ENCODE measurements around the gene FRMD3. TPM values are rescaled to one million over a fixed set of nuclear protein-coding genes. Genes with fewer than 3 reads are reported as not detected.

FRMD3 gene
- total and polyA plus RNA-seq, 7 donors = 8.5 to 182 (median 38.7) TPM

DNA sequence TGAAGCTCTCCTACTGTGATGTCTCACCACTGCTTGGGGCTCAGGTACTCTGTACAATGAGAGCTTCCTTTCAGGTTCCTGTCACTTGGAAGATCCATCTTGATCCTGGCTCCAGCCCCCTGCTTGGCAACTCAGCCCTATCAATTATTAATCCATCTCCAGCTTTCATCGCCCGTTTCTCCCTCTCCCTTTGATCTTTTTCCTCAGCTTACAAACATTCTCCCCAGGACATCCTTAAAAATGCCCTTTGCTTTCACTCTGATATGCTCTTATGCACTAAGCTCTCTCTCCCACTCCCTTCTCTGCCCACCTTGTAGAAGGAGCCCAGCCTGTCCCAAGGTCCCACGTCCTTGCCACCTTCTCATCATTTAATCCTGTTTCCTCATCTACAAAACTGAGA, 109.0 kb downstream of the FRMD3 start:
- Histone ChIP-seq H3K27me3 (ENCODE audit: insufficient read depth in 3 of 3, low read length in 2 of 3) (no peaks in the 10 kb centered on the region), H3K36me3 (ENCODE audit: insufficient read depth in 1 of 2, low read depth in 1 of 2) (no peaks in the 10 kb centered on the region), H3K9me3 (no peaks in the 10 kb centered on the region), H3K4me1 (peaks cover 19% of the 10 kb centered on the region), H3K27ac (no peak overlapping the region), H3K4me3 (no peak overlapping the region)
- no peak for ATAC-seq
- WGBS, 3 donors = 91 to 93% (median 92%) methylated on average over 3 of the region's 3 CpGs
- TF ChIP-seq, protein P1, sequence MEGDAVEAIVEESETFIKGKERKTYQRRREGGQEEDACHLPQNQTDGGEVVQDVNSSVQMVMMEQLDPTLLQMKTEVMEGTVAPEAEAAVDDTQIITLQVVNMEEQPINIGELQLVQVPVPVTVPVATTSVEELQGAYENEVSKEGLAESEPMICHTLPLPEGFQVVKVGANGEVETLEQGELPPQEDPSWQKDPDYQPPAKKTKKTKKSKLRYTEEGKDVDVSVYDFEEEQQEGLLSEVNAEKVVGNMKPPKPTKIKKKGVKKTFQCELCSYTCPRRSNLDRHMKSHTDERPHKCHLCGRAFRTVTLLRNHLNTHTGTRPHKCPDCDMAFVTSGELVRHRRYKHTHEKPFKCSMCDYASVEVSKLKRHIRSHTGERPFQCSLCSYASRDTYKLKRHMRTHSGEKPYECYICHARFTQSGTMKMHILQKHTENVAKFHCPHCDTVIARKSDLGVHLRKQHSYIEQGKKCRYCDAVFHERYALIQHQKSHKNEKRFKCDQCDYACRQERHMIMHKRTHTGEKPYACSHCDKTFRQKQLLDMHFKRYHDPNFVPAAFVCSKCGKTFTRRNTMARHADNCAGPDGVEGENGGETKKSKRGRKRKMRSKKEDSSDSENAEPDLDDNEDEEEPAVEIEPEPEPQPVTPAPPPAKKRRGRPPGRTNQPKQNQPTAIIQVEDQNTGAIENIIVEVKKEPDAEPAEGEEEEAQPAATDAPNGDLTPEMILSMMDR (IDR thresholded peaks at IDR 0.05) = no peak
- no peak for DNase-seq
- intact Hi-C loops (cut with DNase I) = no loop called here

GRCh38 chr9:83425240-83425639, 113.0 kb downstream of the FRMD3 start:
- no peaks in the 10 kb centered on the region for H3K27me3 ChIP-seq (ENCODE audit: insufficient read depth in 3 of 3, low read length in 2 of 3)
- no peak overlapping the region for H3K27ac ChIP-seq
- WGBS, 3 donors = 84 to 96% (median 87%) methylated on average over 4 of the region's 4 CpGs
- ATAC-seq = no peak
- TF ChIP-seq, protein P1 (IDR thresholded peaks at IDR 0.05) = no peak
- H3K4me3 ChIP-seq = no peak overlapping the region
- no peaks in the 10 kb centered on the region for H3K36me3 ChIP-seq (ENCODE audit: insufficient read depth in 1 of 2, low read depth in 1 of 2)
- H3K9me3 ChIP-seq = no peaks in the 10 kb centered on the region
- H3K4me1 ChIP-seq = no peaks in the 10 kb centered on the region
- no peak for DNase-seq
- intact Hi-C loops (cut with DNase I) = no loop called here

DNA sequence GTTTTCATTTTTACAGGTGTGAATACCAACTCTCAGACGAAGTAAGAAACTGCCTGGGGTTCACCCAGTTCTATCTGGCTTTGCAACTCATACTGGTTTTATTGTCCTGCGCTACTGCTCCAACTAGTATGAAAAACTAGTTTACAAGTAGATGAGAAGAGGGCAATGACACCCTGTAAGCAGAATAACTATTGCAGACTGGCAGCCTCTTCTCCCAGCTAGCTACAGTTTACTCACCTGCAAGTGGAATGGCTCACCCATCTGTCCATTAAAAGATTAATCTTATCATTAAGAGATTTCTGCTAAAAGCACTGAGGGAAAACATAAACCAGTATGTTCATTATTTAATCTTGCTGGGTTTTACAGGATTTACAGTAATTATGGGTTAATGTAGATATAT, 113.4 kb downstream of the FRMD3 start:
- no peak overlapping the region for H3K27ac ChIP-seq
- TF ChIP-seq, protein P1 (IDR thresholded peaks at IDR 0.05) = no peak
- WGBS, 3 donors = 85 to 94% (median 87%) methylated on average over 2 of the region's 2 CpGs
- DNase-seq = no peak
- intact Hi-C loops (cut with DNase I) = no loop called here
- no peaks in the 10 kb centered on the region for H3K4me1 ChIP-seq
- ATAC-seq = no peak
- H3K36me3 ChIP-seq (ENCODE audit: insufficient read depth in 1 of 2, low read depth in 1 of 2) = no peaks in the 10 kb centered on the region
- no peaks in the 10 kb centered on the region for H3K9me3 ChIP-seq
- H3K27me3 ChIP-seq (ENCODE audit: insufficient read depth in 3 of 3, low read length in 2 of 3) = no peaks in the 10 kb centered on the region
- no peak overlapping the region for H3K4me3 ChIP-seq

DNA sequence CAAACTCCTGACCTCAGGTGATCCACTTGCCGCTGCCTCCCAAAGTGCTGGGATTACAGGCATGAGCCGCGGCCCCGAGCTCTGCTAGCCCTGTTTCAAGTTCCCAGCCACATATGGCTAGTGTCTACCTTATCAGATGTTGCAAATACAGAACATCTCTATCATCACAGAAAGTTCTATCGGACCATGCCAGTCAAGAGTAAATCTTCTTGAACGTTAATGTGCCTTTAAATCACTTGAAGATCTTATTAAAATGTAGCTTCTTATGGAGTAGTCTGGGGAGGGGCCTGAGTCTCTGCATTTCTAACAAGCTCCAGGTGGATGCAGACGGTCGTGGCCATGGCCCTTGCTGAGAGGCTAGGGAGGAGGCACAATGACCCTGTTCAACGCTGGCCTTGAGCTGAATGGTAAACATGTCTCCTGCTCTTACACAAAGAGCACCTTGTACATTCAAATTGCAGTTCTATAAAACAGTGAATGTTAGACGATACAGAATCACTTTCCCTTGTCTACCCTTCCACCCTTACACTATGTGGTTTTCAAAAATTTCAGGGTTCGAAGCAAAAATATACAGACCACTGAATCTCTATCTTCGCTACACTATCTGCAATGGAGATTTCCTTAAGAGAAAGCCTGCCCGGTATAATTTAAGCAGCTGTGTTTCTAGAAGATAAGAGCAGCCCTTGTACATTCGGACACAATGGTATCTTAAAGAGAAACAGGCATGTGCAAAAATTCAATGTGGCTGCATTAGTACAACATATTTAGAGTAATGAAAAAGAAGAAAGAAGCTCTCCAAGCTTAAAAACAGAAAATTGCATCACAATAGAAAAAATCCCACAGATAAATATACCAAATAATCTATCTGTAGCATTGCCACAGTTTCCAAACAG, 114.1 kb downstream of the FRMD3 start:
- H3K36me3 ChIP-seq (ENCODE audit: insufficient read depth in 1 of 2, low read depth in 1 of 2) = no peaks in the 10 kb centered on the region
- H3K9me3 ChIP-seq = no peaks in the 10 kb centered on the region
- no peaks in the 10 kb centered on the region for H3K27me3 ChIP-seq (ENCODE audit: insufficient read depth in 3 of 3, low read length in 2 of 3)
- no peak overlapping the region for H3K27ac ChIP-seq
- no peak overlapping the region for H3K4me3 ChIP-seq
- ATAC-seq (no peak), DNase-seq (no peak)
- intact Hi-C loops (cut with DNase I) = no loop called here
- 87 to 95% (median 91%) methylated on average over 14 of the region's 14 CpGs for WGBS, 3 donors
- TF ChIP-seq, protein P1 (IDR thresholded peaks at IDR 0.05) = no peak
- H3K4me1 ChIP-seq = no peaks in the 10 kb centered on the region
